PFSK-1 (cell line): ENCODE data around the gene AJAP1.

Source experiments
- POLR2AphosphoS5 ChIP-seq: IDR thresholded peaks from 2 replicates; pipeline ENCODE4 v1.6.1; 2012; ENCODE audit warnings: low read depth, mild to moderate bottlenecking, control low read depth, low read length, moderate library complexity
- REST ChIP-seq, 2 experiments: IDR thresholded peaks; 2 replicates each; pipeline versions ENCODE4 v1.6.1 to v1.8.0; 2011 to 2012; ENCODE audit warnings: low read depth in 2 of 2, low read length in 2 of 2, control low read depth in 1 of 2, inconsistent platforms in 1 of 2, mild to moderate bottlenecking in 1 of 2, moderate library complexity in 1 of 2; ENCODE audit not compliant: insufficient read depth in 1 of 2
- SIN3A ChIP-seq: IDR thresholded peaks from 2 replicates; pipeline ENCODE4 v1.6.1; 2012; ENCODE audit warnings: mild to moderate bottlenecking, low read length, moderate library complexity, borderline replicate concordance; ENCODE audit not compliant: insufficient read depth
- TAF1 ChIP-seq: IDR thresholded peaks from 2 replicates; pipeline ENCODE4 v1.6.1; 2012; ENCODE audit warnings: low read length, control low read depth, borderline replicate concordance; ENCODE audit not compliant: insufficient read depth

GRCh38 chr1:4711416-4712275, 57.2 kb downstream of the AJAP1 start:
- TF ChIP-seq REST (IDR thresholded peaks at IDR 0.05; ENCODE audit: insufficient read depth in 1 of 2, low read depth in 2 of 2, low read length in 2 of 2) (no peak), TAF1 (no peak), POLR2AphosphoS5 (no peak), SIN3A (no peak)
